ENCODE measurements around the gene CNTNAP2.

CNTNAP2 gene

GRCh38 chr7:146510088-146510680 is 393.6 kb downstream of the CNTNAP2 start:
- H3K9me3 ChIP-seq (ENCODE audit: insufficient read depth, low read depth, low read length): peaks cover 38% of the 10 kb centered on the region
- H3K4me3 ChIP-seq (ENCODE audit: low read length): no peak overlapping the region
- no peaks in the 10 kb centered on the region for H3K4me1 ChIP-seq (ENCODE audit: insufficient read depth, low read length)
- H3K9ac ChIP-seq (ENCODE audit: low read depth, low read length): no peak overlapping the region
- no peak overlapping the region for H3K27ac ChIP-seq (ENCODE audit: low read length)
- no peaks in the 10 kb centered on the region for H3K36me3 ChIP-seq (ENCODE audit: insufficient read depth, low read depth, low read length)
- no peaks in the 10 kb centered on the region for H3K27me3 ChIP-seq (ENCODE audit: insufficient read depth, low read length)

GRCh38 chr7:146514304-146514703 is 397.7 kb downstream of the CNTNAP2 start:
- Histone ChIP-seq H3K9me3 (ENCODE audit: insufficient read depth, low read depth, low read length) (peaks cover 14% of the 10 kb centered on the region), H3K27me3 (ENCODE audit: insufficient read depth, low read length) (no peaks in the 10 kb centered on the region), H3K4me1 (ENCODE audit: insufficient read depth, low read length) (peaks cover 3% of the 10 kb centered on the region; the same call in 1 of the 2 replicates), H3K36me3 (ENCODE audit: insufficient read depth, low read depth, low read length) (no peaks in the 10 kb centered on the region), H3K9ac (ENCODE audit: low read depth, low read length) (no peak overlapping the region), H3K27ac (ENCODE audit: low read length) (no peak overlapping the region), H3K4me3 (ENCODE audit: low read length) (no peak overlapping the region)

DNA sequence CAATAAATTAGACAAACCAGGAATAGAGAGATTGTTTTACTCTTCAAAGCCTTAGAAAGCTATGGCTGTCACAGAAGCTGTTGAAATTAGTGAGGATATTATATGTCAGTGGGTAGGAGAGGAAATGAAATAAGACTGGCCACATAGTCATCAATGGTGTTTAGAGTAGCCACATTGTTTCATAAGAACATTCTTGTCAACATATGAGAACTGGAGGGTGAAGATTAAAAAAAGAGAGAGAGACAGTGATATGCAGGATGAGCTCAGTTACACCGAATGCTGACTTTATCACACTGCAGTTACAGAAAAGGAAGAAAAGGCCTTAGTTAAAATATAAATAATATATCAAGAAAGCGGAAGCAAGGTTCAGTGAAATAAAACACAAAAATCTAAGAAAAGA is 412.0 kb downstream of the CNTNAP2 start:
- Histone ChIP-seq H3K36me3 (ENCODE audit: insufficient read depth, low read depth, low read length) (no peaks in the 10 kb centered on the region), H3K9me3 (ENCODE audit: insufficient read depth, low read depth, low read length) (no peaks in the 10 kb centered on the region), H3K9ac (ENCODE audit: low read depth, low read length) (no peak overlapping the region), H3K27ac (ENCODE audit: low read length) (no peak overlapping the region), H3K27me3 (ENCODE audit: insufficient read depth, low read length) (no peaks in the 10 kb centered on the region), H3K4me1 (ENCODE audit: insufficient read depth, low read length) (no peaks in the 10 kb centered on the region), H3K4me3 (ENCODE audit: low read length) (no peak overlapping the region)

DNA sequence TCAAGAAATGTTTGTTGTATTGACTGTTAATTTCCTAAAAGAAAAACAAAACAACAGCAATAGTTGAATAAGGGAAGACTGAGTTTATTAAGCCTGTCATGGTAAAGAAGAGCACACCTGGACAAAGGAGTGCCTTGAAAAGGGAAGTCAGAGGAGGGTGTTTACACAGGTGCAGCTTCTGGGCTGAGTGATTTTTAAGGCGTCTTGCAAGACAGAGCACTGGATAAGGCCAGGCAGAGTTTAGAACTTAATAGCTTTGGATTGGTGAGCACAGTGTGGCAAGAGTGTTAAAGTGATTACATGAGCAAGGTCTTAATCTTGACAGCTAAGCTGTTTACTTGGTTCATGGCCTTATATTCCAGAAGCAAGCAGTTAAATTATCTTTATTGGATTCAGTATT is 423.2 kb downstream of the CNTNAP2 start:
- no peak overlapping the region for H3K27ac ChIP-seq (ENCODE audit: low read length)
- no peaks in the 10 kb centered on the region for H3K36me3 ChIP-seq (ENCODE audit: insufficient read depth, low read depth, low read length)
- H3K9me3 ChIP-seq (ENCODE audit: insufficient read depth, low read depth, low read length): no peaks in the 10 kb centered on the region
- H3K27me3 ChIP-seq (ENCODE audit: insufficient read depth, low read length): no peaks in the 10 kb centered on the region
- no peak overlapping the region for H3K9ac ChIP-seq (ENCODE audit: low read depth, low read length)
- H3K4me1 ChIP-seq (ENCODE audit: insufficient read depth, low read length): no peaks in the 10 kb centered on the region
- no peak overlapping the region for H3K4me3 ChIP-seq (ENCODE audit: low read length)

GRCh38 chr7:146542101-146542500 is 425.5 kb downstream of the CNTNAP2 start:
- Histone ChIP-seq H3K4me3 (ENCODE audit: low read length) (no peak overlapping the region), H3K27ac (ENCODE audit: low read length) (no peak overlapping the region), H3K27me3 (ENCODE audit: insufficient read depth, low read length) (no peaks in the 10 kb centered on the region), H3K9ac (ENCODE audit: low read depth, low read length) (no peak overlapping the region), H3K9me3 (ENCODE audit: insufficient read depth, low read depth, low read length) (no peaks in the 10 kb centered on the region), H3K36me3 (ENCODE audit: insufficient read depth, low read depth, low read length) (no peaks in the 10 kb centered on the region), H3K4me1 (ENCODE audit: insufficient read depth, low read length) (no peaks in the 10 kb centered on the region)

- H3K9ac ChIP-seq (ENCODE audit: low read depth, low read length): no peak overlapping the region
- no peak overlapping the region for H3K4me3 ChIP-seq (ENCODE audit: low read length)
- no peak overlapping the region for H3K27ac ChIP-seq (ENCODE audit: low read length)
- no peaks in the 10 kb centered on the region for H3K4me1 ChIP-seq (ENCODE audit: insufficient read depth, low read length)
- H3K27me3 ChIP-seq (ENCODE audit: insufficient read depth, low read length): no peaks in the 10 kb centered on the region
- H3K9me3 ChIP-seq (ENCODE audit: insufficient read depth, low read depth, low read length): no peaks in the 10 kb centered on the region
- H3K36me3 ChIP-seq (ENCODE audit: insufficient read depth, low read depth, low read length): no peaks in the 10 kb centered on the region
Observed at GRCh38 chr7:146544748-146545147, 428.1 kb downstream of the CNTNAP2 start.

DNA sequence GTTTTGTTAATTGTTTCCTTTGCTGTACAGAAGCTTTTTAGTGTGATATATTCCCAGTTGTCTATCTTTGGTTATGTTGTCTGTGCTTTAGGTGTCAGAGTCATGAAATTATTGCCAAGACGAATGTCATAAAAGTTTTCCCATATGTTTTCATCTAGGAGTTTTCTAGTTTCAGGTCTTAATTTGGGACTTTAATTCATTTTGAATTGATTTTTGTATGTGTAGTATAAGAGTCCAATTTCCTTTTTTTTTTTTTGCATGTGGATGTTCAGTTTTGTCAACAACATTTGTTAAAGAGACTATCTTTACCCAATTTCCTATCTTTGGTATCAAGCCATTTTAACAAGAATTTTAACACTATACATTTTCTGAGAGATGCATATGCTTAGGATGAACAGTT is 432.2 kb downstream of the CNTNAP2 start:
- Histone ChIP-seq H3K27me3 (ENCODE audit: insufficient read depth, low read length) (no peaks in the 10 kb centered on the region), H3K9ac (ENCODE audit: low read depth, low read length) (no peak overlapping the region), H3K27ac (ENCODE audit: low read length) (no peak overlapping the region), H3K4me3 (ENCODE audit: low read length) (no peak overlapping the region), H3K9me3 (ENCODE audit: insufficient read depth, low read depth, low read length) (no peaks in the 10 kb centered on the region), H3K4me1 (ENCODE audit: insufficient read depth, low read length) (no peaks in the 10 kb centered on the region), H3K36me3 (ENCODE audit: insufficient read depth, low read depth, low read length) (no peaks in the 10 kb centered on the region)

DNA sequence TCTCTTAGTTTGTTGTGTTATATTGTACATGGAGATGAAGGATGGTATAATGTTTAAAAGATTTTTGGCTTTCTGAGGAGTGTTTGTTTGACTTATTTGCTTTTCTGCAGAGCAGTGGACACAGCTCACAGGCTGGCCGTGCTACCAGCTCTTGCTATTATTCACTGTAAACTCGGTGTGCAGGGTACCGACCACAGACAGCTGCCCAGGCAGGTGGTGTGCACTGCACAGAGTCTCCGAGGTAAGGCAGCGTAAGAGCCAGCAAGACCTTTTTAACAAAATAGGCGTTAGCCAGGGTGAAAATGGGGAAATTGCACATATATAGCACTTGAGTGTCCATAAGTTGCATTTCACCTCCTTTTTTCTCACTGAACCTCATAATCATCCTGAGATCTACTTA is 438.0 kb downstream of the CNTNAP2 start:
- Histone ChIP-seq H3K9me3 (ENCODE audit: insufficient read depth, low read depth, low read length) (no peaks in the 10 kb centered on the region), H3K36me3 (ENCODE audit: insufficient read depth, low read depth, low read length) (no peaks in the 10 kb centered on the region), H3K4me3 (ENCODE audit: low read length) (no peak overlapping the region), H3K9ac (ENCODE audit: low read depth, low read length) (no peak overlapping the region), H3K4me1 (ENCODE audit: insufficient read depth, low read length) (no peaks in the 10 kb centered on the region), H3K27ac (ENCODE audit: low read length) (no peak overlapping the region), H3K27me3 (ENCODE audit: insufficient read depth, low read length) (no peaks in the 10 kb centered on the region)

DNA sequence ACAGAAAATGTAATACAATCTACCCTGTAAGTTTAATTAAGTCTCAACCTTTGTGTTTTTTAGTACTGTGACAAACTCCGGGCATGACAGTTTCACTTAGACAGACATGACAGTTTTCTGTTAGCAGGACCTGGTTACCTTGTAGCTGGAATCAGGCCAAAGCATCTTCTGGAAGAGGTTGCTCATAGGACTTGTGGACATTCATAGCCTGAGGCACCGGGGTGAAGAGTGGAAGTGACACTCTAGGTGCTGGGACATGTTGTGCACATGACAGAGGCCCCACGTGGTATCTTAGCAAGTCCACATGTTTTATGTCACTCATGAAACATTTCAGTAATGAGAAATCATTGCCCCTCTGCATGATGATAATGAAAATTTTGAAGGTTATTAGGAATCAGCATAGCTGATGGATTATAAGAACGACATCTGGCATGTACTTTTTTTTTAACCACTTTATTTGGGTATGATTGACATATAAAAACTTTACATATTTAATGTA is 441.4 kb downstream of the CNTNAP2 start:
- H3K9ac ChIP-seq (ENCODE audit: low read depth, low read length): no peak overlapping the region
- no peaks in the 10 kb centered on the region for H3K27me3 ChIP-seq (ENCODE audit: insufficient read depth, low read length)
- H3K27ac ChIP-seq (ENCODE audit: low read length): no peak overlapping the region
- no peaks in the 10 kb centered on the region for H3K9me3 ChIP-seq (ENCODE audit: insufficient read depth, low read depth, low read length)
- H3K36me3 ChIP-seq (ENCODE audit: insufficient read depth, low read depth, low read length): no peaks in the 10 kb centered on the region
- no peak overlapping the region for H3K4me3 ChIP-seq (ENCODE audit: low read length)
- no peaks in the 10 kb centered on the region for H3K4me1 ChIP-seq (ENCODE audit: insufficient read depth, low read length)

- no peaks in the 10 kb centered on the region for H3K36me3 ChIP-seq (ENCODE audit: insufficient read depth, low read depth, low read length)
- no peaks in the 10 kb centered on the region for H3K27me3 ChIP-seq (ENCODE audit: insufficient read depth, low read length)
- H3K9me3 ChIP-seq (ENCODE audit: insufficient read depth, low read depth, low read length): no peaks in the 10 kb centered on the region
- peaks cover 3% of the 10 kb centered on the region; the same call in 1 of the 2 replicates for H3K4me1 ChIP-seq (ENCODE audit: insufficient read depth, low read length)
- H3K9ac ChIP-seq (ENCODE audit: low read depth, low read length): no peak overlapping the region
- H3K27ac ChIP-seq (ENCODE audit: low read length): no peak overlapping the region
- H3K4me3 ChIP-seq (ENCODE audit: low read length): no peak overlapping the region
Observed at GRCh38 chr7:146565872-146566271, 449.3 kb downstream of the CNTNAP2 start.

DNA sequence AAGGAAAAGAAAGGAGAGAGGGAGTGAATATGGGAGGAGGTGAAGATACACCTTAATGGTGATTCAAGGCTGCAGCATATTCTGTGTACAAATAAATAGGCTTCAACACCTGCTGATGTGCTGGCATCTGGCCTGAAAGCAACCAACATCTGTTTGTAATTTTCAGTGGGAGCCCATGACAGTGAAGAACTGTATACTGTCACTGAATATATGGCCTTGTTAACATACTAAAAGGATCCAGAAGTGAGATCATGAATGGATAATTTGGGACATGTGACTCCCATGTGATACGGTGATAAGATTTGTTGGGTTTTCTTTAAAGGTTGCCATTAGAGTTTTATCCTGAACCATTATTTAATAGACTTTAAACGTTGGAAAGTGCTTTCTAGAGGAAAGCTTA is 459.3 kb downstream of the CNTNAP2 start:
- Histone ChIP-seq H3K27me3 (ENCODE audit: insufficient read depth, low read length) (no peaks in the 10 kb centered on the region), H3K9me3 (ENCODE audit: insufficient read depth, low read depth, low read length) (no peaks in the 10 kb centered on the region), H3K4me1 (ENCODE audit: insufficient read depth, low read length) (no peaks in the 10 kb centered on the region), H3K27ac (ENCODE audit: low read length) (no peak overlapping the region), H3K9ac (ENCODE audit: low read depth, low read length) (no peak overlapping the region), H3K4me3 (ENCODE audit: low read length) (no peak overlapping the region), H3K36me3 (ENCODE audit: insufficient read depth, low read depth, low read length) (no peaks in the 10 kb centered on the region)

- Histone ChIP-seq H3K9me3 (ENCODE audit: insufficient read depth, low read depth, low read length) (no peaks in the 10 kb centered on the region), H3K4me1 (ENCODE audit: insufficient read depth, low read length) (no peaks in the 10 kb centered on the region), H3K4me3 (ENCODE audit: low read length) (no peak overlapping the region), H3K27me3 (ENCODE audit: insufficient read depth, low read length) (no peaks in the 10 kb centered on the region), H3K36me3 (ENCODE audit: insufficient read depth, low read depth, low read length) (no peaks in the 10 kb centered on the region), H3K9ac (ENCODE audit: low read depth, low read length) (no peak overlapping the region), H3K27ac (ENCODE audit: low read length) (no peak overlapping the region)
Observed at GRCh38 chr7:146591976-146592375, 475.4 kb downstream of the CNTNAP2 start.
